ENCODE measurements around the gene LCN6. TPM values are rescaled to one million over a fixed set of nuclear protein-coding genes. Genes with fewer than 3 reads are reported as not detected.

LCN6 gene
- total and polyA plus RNA-seq, 2 of the 13 experiments (the other 11 are each of a cell fraction or from before 2014, with no cell fraction given): not detected

DNA sequence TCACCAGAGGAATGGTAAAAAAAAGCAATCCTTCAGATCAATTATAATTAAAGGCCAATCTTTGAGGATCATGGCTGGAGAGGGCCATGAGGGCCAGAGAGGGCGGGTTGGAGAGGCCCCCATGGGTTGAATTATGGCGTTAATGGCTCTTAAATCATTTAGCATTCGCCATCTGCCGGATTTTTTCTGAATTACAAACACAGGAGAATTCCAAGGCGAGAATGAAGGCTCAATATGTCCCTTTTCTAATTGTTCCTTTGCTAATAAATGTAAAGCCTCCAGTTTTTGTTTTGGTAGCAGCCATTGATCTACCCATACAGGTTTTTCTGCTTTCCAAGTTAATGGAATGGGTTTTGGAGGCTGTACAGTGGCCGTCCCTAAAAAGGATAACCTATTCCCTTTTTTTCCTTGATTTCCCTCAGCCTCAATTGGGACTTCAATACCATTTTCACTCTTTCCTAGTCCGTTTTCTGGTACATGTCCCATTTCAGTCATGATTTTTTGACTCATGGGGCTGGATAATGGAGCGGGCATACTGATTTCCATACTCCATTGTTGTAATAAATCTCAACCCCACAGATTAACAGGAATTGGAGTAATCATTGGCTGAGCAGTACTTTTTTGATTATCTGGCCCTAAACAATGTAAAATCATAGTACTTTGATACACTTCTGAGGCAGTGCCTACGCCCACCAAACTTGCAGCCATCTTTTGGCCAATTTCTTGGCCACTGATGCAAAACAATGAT is 36.1 kb upstream of the LCN6 start (continued):
- TF ChIP-seq HMGXB3 (CRISPR knock-in tag; IDR thresholded peaks at IDR 0.05; ENCODE audit: borderline replicate concordance): no peak
- TF ChIP-seq SRF (IDR thresholded peaks at IDR 0.05; ENCODE audit: low read depth, low read length): no peak
- no peak for TF ChIP-seq ARNT (IDR thresholded peaks at IDR 0.05)
- TF ChIP-seq RXRB (CRISPR knock-in tag; IDR thresholded peaks at IDR 0.05; ENCODE audit: borderline replicate concordance): no peak
- no peak for TF ChIP-seq ZNF749 (CRISPR knock-in tag; IDR thresholded peaks at IDR 0.05; ENCODE audit: borderline replicate concordance)
- TF ChIP-seq ZEB1 (IDR thresholded peaks at IDR 0.05; ENCODE audit: insufficient replicate concordance, low read depth): no peak
- no peak for TF ChIP-seq ZNF552 (CRISPR knock-in tag; IDR thresholded peaks at IDR 0.05; ENCODE audit: borderline replicate concordance)
- 0 out of 2 replicates have a peak, but pooled peaks have one; percentile 33 for TF ChIP-seq RAD21 (CRISPR knock-in tag; IDR thresholded peaks at IDR 0.05)
- TF ChIP-seq, protein P1, sequence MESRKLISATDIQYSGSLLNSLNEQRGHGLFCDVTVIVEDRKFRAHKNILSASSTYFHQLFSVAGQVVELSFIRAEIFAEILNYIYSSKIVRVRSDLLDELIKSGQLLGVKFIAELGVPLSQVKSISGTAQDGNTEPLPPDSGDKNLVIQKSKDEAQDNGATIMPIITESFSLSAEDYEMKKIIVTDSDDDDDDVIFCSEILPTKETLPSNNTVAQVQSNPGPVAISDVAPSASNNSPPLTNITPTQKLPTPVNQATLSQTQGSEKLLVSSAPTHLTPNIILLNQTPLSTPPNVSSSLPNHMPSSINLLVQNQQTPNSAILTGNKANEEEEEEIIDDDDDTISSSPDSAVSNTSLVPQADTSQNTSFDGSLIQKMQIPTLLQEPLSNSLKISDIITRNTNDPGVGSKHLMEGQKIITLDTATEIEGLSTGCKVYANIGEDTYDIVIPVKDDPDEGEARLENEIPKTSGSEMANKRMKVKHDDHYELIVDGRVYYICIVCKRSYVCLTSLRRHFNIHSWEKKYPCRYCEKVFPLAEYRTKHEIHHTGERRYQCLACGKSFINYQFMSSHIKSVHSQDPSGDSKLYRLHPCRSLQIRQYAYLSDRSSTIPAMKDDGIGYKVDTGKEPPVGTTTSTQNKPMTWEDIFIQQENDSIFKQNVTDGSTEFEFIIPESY (CRISPR knock-in tag; IDR thresholded peaks at IDR 0.05): no peak
- TF ChIP-seq MED8 (CRISPR knock-in tag; IDR thresholded peaks at IDR 0.05; ENCODE audit: insufficient replicate concordance): no peak
- no peak for TF ChIP-seq ZNF468 (CRISPR knock-in tag; IDR thresholded peaks at IDR 0.05)
- TF ChIP-seq BRD4 (CRISPR knock-in tag; IDR thresholded peaks at IDR 0.05): no peak
- no peak for TF ChIP-seq ZFP62 (CRISPR knock-in tag; IDR thresholded peaks at IDR 0.05)
- TF ChIP-seq ZBTB8A (CRISPR knock-in tag; IDR thresholded peaks at IDR 0.05; ENCODE audit: borderline replicate concordance, low read depth): no peak
- TF ChIP-seq NR1H2 (CRISPR knock-in tag; IDR thresholded peaks at IDR 0.05; ENCODE audit: borderline replicate concordance, low read depth): no peak
- no peak for TF ChIP-seq SIN3B (IDR thresholded peaks at IDR 0.05; ENCODE audit: low read length)
- TF ChIP-seq ZNF83 (CRISPR knock-in tag; IDR thresholded peaks at IDR 0.05; ENCODE audit: borderline replicate concordance): no peak
- no peak for TF ChIP-seq CHCHD3 (CRISPR knock-in tag; IDR thresholded peaks at IDR 0.05)
